K562 (cell line): Measurements from ENCODE around the gene AIPL1. TPM values are rescaled to one million over a fixed set of nuclear protein-coding genes. Genes with fewer than 3 reads are reported as not detected.

ENCODE experiments used
- CBFA2T2 ChIP-seq: fragments of 450-650 bp; conservative IDR thresholded peaks from 2 replicates; pipeline ENCODE4 v1.6.1; 2017; ENCODE audit warnings: mild to moderate bottlenecking
- CREB3 ChIP-seq: fragments of 450-650 bp; conservative IDR thresholded peaks from 2 replicates; pipeline ENCODE4 v1.6.1; 2016; ENCODE audit warnings: missing genetic modification characterization, low read depth, mild to moderate bottlenecking, missing compliant biosample characterization, moderate library complexity
- CTCFL ChIP-seq: IDR thresholded peaks from 2 replicates; pipeline ENCODE4 v1.6.1; 2011; ENCODE audit warnings: borderline replicate concordance, low read depth, mild to moderate bottlenecking, moderate library complexity, low read length; ENCODE audit not compliant: insufficient read depth, poor library complexity, severe bottlenecking
- DNMT1 ChIP-seq: fragments of 450-650 bp; IDR thresholded peaks from 2 replicates; pipeline ENCODE4 v1.6.1; 2016; ENCODE audit warnings: antibody characterized with exemption, mild to moderate bottlenecking
- HDAC8 ChIP-seq: fragments of 450-650 bp; IDR thresholded peaks from 2 replicates; pipeline ENCODE4 v1.6.1; 2016; ENCODE audit warnings: mild to moderate bottlenecking, missing genetic modification characterization, moderate library complexity, missing compliant biosample characterization
- IRF2 ChIP-seq: sonication (generic); formaldehyde crosslinking; IDR thresholded peaks from 2 replicates; pipeline ENCODE4 v1.8.1; 2022; ENCODE audit warnings: mild to moderate bottlenecking, missing genetic modification reagents
- MYBL2 ChIP-seq, 2 experiments: fragments of 450-650 bp in 1 of 2; sonication (generic) in 1 of 2; formaldehyde crosslinking in 1 of 2; IDR thresholded peaks; 2 replicates each; pipeline versions ENCODE4 v1.6.1 to v1.8.1; 2017 to 2022; ENCODE audit warnings: borderline replicate concordance in 1 of 2, inconsistent platforms in 1 of 2, low read depth in 1 of 2, mild to moderate bottlenecking in 1 of 2, missing genetic modification reagents in 1 of 2, moderate library complexity in 1 of 2
- NFRKB ChIP-seq: fragments of 450-650 bp; IDR thresholded peaks from 2 replicates; pipeline ENCODE4 v1.6.1; 2016; ENCODE audit warnings: low read depth
- SETDB1 ChIP-seq: IDR thresholded peaks from one replicate; pipeline ENCODE4 v1.6.1; 2012; ENCODE audit warnings: low read length, control low read depth, inconsistent platforms
- SREBF1 ChIP-seq: fragments of 150-350 bp; IDR thresholded peaks from 2 replicates; pipeline ENCODE4 v1.6.1; 2014; ENCODE audit warnings: antibody characterized with exemption, low read depth, low read length, borderline replicate concordance
- TRIM25 ChIP-seq: fragments of 450-650 bp; IDR thresholded peaks from 2 replicates; pipeline ENCODE4 v1.7.0; 2016; ENCODE audit warnings: borderline replicate concordance
- ZBTB11 ChIP-seq, 3 experiments: fragments of 200-800 bp in 1 of 3; fragments of 250-450 bp in 1 of 3; fragments of 450-650 bp in 1 of 3; sonication (Bioruptor Pico) in 1 of 3; sonication (Bioruptor generic) in 1 of 3; formaldehyde crosslinking in 1 of 3; IDR thresholded peaks; 2 replicates each; pipeline versions ENCODE4 v1.6.1 to v1.8.0; 2016 to 2022; ENCODE audit warnings: mild to moderate bottlenecking in 2 of 3, missing genetic modification characterization in 2 of 3, missing compliant biosample characterization in 1 of 3, moderate library complexity in 1 of 3
- ZNF324 ChIP-seq: fragments of 250-450 bp; sonication (Bioruptor Pico); IDR thresholded peaks from 2 replicates; pipeline ENCODE4 v1.4.0; 2020; ENCODE audit warnings: mild to moderate bottlenecking
- polyA plus RNA-seq, 8 experiments: library from polyadenylated mRNA; depleted of rRNA in 4 of 8; stranded (reverse) in 5 of 8; unstranded in 3 of 8; fragments of >200 nt; fragmentation: Nextera tagmentation in 2 of 8; fragmentation: Illumina TruSeq in 1 of 8; extraction: Ambion mirVana in 2 of 8; extraction: Trizol in 1 of 8; gene quantifications; 2 replicates each; pipeline versions ENCODE4 v1.2.1 to v1.2.3, GENCODE V29; 2011 to 2014; ENCODE audit warnings: inconsistent platforms in 1 of 8, missing spikeins in 1 of 8
- total RNA-seq, 7 experiments: library from RNA; depleted of rRNA in 6 of 7; stranded (reverse); fragments of >200 nt in 6 of 7; fragmentation: Illumina TruSeq in 2 of 7; extraction: Trizol in 2 of 7; gene quantifications; 2 replicates each; pipeline versions ENCODE4 v1.2.1 to v1.2.3, GENCODE V29; 2011 to 2021; ENCODE audit warnings: low replicate concordance in 1 of 7
- TF ChIP-seq, protein P1 (sequence below): sonication (generic); formaldehyde crosslinking; IDR thresholded peaks from 2 replicates; pipeline ENCODE4 v1.8.0; 2022; ENCODE audit warnings: mild to moderate bottlenecking, low read depth, missing genetic modification reagents

The AIPL1 gene
- total and polyA plus RNA-seq, 9 of the 15 experiments (the other 6 are each of a cell fraction or from before 2014, with no cell fraction given): not detected

DNA sequence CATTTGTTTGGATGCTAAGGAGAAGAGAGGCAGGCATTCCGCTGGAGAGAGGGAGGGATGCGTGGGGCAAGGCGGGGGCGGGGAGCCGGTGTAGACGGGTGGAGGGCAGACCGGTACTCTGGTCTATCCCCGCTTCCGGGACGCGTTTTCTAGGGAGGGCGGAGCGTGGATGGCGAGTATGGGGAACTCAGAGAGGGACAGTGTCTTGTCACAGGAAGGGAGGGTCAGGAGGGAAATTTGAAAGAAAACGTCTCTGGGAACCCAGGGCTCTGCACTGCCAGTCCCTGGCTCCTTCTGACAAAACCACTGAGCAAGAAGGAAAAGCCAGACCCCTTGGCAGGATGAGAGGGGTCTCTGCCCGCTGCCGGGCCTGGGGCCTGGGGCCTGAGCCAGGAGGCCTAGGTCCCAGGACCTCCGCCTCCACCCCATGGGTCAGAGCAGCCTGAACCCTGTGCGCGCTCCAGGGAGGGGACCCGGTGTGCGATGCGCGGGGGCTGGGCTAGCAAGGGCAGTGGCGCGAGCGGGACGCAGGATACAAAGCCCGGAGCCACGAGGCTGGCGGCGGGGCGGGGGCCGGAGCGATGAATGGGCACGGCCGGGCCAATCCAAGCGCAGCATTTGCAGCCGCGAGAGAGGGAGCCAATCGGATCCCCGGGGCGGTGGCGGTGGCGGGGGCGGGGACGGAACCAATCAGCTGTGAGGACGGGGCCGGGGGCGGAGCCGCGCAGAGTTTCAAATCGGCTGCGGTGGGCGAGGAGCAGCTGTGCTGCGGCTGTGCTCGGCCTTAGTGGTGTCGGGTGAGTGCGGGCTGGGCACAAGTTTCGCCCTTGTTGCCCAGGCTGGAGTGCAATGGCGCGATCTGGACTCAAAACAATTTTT is 9.0 kb upstream of the AIPL1 start, which contains the start of gene PIMREG (continued):
- TF ChIP-seq SREBF1 (no peak), CTCFL (no peak), CREB3 (tag) (no peak), NFRKB (no peak), DNMT1 (no peak), HDAC8 (no peak), IRF2 (CRISPR knock-in tag) (no peak), CBFA2T2 (no peak), SETDB1 (no peak), MYBL2 (IDR thresholded peaks at IDR 0.05; ENCODE audit: low read depth) (peak; percentile 73), MYBL2 (CRISPR knock-in tag; IDR thresholded peaks at IDR 0.05; ENCODE audit: borderline replicate concordance) (no peak), TRIM25 (no peak), ZNF324 (CRISPR knock-in tag) (no peak), ZBTB11 (CRISPR knock-in tag; IDR thresholded peaks at IDR 0.05) (0 out of 6 replicates have a peak, but pooled peaks of 1 of the 3 experiments have one; percentile 33)
- TF ChIP-seq, protein P1, sequence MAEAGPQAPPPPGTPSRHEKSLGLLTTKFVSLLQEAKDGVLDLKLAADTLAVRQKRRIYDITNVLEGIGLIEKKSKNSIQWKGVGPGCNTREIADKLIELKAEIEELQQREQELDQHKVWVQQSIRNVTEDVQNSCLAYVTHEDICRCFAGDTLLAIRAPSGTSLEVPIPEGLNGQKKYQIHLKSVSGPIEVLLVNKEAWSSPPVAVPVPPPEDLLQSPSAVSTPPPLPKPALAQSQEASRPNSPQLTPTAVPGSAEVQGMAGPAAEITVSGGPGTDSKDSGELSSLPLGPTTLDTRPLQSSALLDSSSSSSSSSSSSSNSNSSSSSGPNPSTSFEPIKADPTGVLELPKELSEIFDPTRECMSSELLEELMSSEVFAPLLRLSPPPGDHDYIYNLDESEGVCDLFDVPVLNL (CRISPR knock-in tag): peak; percentile 67
